Kidney (tissue), 14 donors: ENCODE data around the gene RBM10. TPM values are rescaled to one million over a fixed set of nuclear protein-coding genes. Genes with fewer than 3 reads are reported as not detected.

ENCODE experiments used
- DNase-seq, 5 donors: peaks; one replicate each; pipeline ENCODE4 v3.0.0-alpha.2; 2013 to 2020
- FAIRE-seq: peaks from 2 replicates; lab custom pipeline; 2012; peaks lifted over from hg19 to GRCh38; lab: Jason Lieb, UNC
- H3K27ac ChIP-seq, 2 donors: one replicate each; pipeline ENCODE4 v1.7.0; 2013; ENCODE audit warnings: low read depth in 2 of 2, low read length in 2 of 2, inconsistent platforms in 1 of 2
- H3K27me3 ChIP-seq: one replicate; pipeline ENCODE4 v1.7.1; 2013; ENCODE audit warnings: low read length, inconsistent platforms; ENCODE audit not compliant: control insufficient read depth, insufficient read depth
- H3K36me3 ChIP-seq, 3 donors: one replicate each; pipeline versions ENCODE4 v1.7.0 to v1.7.1; 2013; ENCODE audit warnings: low read length in 3 of 3, control low read depth in 1 of 3, inconsistent platforms in 1 of 3; ENCODE audit not compliant: insufficient read depth in 3 of 3, control insufficient read depth in 2 of 3
- H3K4me1 ChIP-seq, 3 donors: one replicate each; pipeline versions ENCODE4 v1.7.0 to v1.7.1; 2013; ENCODE audit warnings: low read length in 3 of 3, inconsistent platforms in 1 of 3, low read depth in 1 of 3; ENCODE audit not compliant: control insufficient read depth in 2 of 3, insufficient read depth in 2 of 3
- H3K4me3 ChIP-seq, 3 donors: one replicate each; pipeline versions ENCODE4 v1.7.0 to v1.8.1; 2013; ENCODE audit warnings: low read length in 3 of 3, control low read depth in 1 of 3, inconsistent platforms in 1 of 3
- H3K9ac ChIP-seq, 3 donors: one replicate each; pipeline versions ENCODE4 v1.7.0 to v1.7.1; 2013; ENCODE audit warnings: low read length in 3 of 3, control low read depth in 1 of 3, inconsistent platforms in 1 of 3
- H3K9me3 ChIP-seq, 3 donors: one replicate each; pipeline versions ENCODE4 v1.7.0 to v1.7.1; 2013; ENCODE audit warnings: low read length in 3 of 3, control low read depth in 1 of 3, inconsistent platforms in 1 of 3; ENCODE audit not compliant: control insufficient read depth in 2 of 3, insufficient read depth in 1 of 3
- CTCF ChIP-seq: IDR thresholded peaks from 3 replicates; pipeline ENCODE4 v1.5.1; 2012; ENCODE audit warnings: mild to moderate bottlenecking, moderate library complexity, borderline replicate concordance; ENCODE audit not compliant: insufficient read depth; ENCODE audit errors: extremely low read depth
- intact Hi-C: fragments of 100-400 bp; cut with DNase I; formaldehyde crosslinking; loops from one replicate; pipeline ENCODE4 v1.11.1; 2022
- polyA plus RNA-seq: library from polyadenylated mRNA; stranded (reverse); fragments of 350-450 nt; fragmentation: Illumina TruSeq; extraction: RNeasy Lipid Tissue Mini Kit (QIAGEN cat#74804); gene quantifications from one replicate; pipeline ENCODE4 v1.2.3, GENCODE V29; 2014; ENCODE audit warnings: low read depth, low replicate concordance; ENCODE audit not compliant: insufficient read depth
- total RNA-seq: library from RNA; stranded (reverse); fragmentation: NEBNext Ultra II Directional; extraction: Animal tissue kit (Norgen Biotek cat#: 25700); gene quantifications from one replicate; pipeline ENCODE4 v1.2.1, GENCODE V29; 2021
- donor health status: control.
- donor health status: control.
- donor health status: control.
- donor health status: control.
- donor health status: control.
- donor health status: DM: yes; HTN: yes; CAD: no.
- donor health status: Normal renal cell carcinoma (clear cell type).

RBM10 gene
- total and polyA plus RNA-seq, 2 donors from 2014 or later, result 27.5 to 31.7 TPM

GRCh38 chrX:47182106-47182700 is 37.2 kb downstream of the RBM10 start:
- H3K9me3 ChIP-seq, result no peaks in the 10 kb centered on the region
- peaks cover 9% of the 10 kb centered on the region for H3K27me3 ChIP-seq
- H3K4me1 ChIP-seq, result no peaks in the 10 kb centered on the region
- H3K4me3 ChIP-seq, result no peak overlapping the region
- TF ChIP-seq CTCF, result no peak
- no peak overlapping the region for H3K9ac ChIP-seq
- FAIRE-seq, result no peak
- intact Hi-C loops, result no loop called here
- peaks cover 3 to 10% (median 4%) of the 10 kb centered on the region in 3 donors for H3K36me3 ChIP-seq
- DNase-seq, result peak in 1 of 5 donors; percentile 52
- H3K27ac ChIP-seq, result no peak overlapping the region

GRCh38 chrX:47184486-47184885 is 39.5 kb downstream of the RBM10 start:
- no peak for TF ChIP-seq CTCF
- H3K9me3 ChIP-seq, result no peaks in the 10 kb centered on the region
- H3K9ac ChIP-seq, result no peak overlapping the region
- H3K27me3 ChIP-seq, result peaks cover 10% of the 10 kb centered on the region
- FAIRE-seq (no peak), DNase-seq (peak in 1 of 5 donors; percentile 38)
- no peaks in the 10 kb centered on the region for H3K4me1 ChIP-seq
- H3K4me3 ChIP-seq, result no peak overlapping the region
- no peak overlapping the region for H3K27ac ChIP-seq
- peaks cover 3 to 4% (median 4%) of the 10 kb centered on the region in 3 donors for H3K36me3 ChIP-seq
- intact Hi-C loops, result no loop called here

GRCh38 chrX:47185241-47185640 is 40.2 kb downstream of the RBM10 start:
- Histone ChIP-seq H3K36me3 (peaks cover 3 to 4% (median 4%) of the 10 kb centered on the region in 3 donors), H3K9me3 (no peaks in the 10 kb centered on the region), H3K9ac (no peak overlapping the region), H3K27ac (no peak overlapping the region), H3K4me3 (no peak overlapping the region), H3K27me3 (peaks cover 9% of the 10 kb centered on the region), H3K4me1 (no peaks in the 10 kb centered on the region)
- FAIRE-seq (no peak), DNase-seq (peak in 1 of 5 donors; percentile 68)
- intact Hi-C loops, result no loop called here
- no peak for TF ChIP-seq CTCF
